ENCODE data around the gene MAP4K3.

The MAP4K3 gene

DNA sequence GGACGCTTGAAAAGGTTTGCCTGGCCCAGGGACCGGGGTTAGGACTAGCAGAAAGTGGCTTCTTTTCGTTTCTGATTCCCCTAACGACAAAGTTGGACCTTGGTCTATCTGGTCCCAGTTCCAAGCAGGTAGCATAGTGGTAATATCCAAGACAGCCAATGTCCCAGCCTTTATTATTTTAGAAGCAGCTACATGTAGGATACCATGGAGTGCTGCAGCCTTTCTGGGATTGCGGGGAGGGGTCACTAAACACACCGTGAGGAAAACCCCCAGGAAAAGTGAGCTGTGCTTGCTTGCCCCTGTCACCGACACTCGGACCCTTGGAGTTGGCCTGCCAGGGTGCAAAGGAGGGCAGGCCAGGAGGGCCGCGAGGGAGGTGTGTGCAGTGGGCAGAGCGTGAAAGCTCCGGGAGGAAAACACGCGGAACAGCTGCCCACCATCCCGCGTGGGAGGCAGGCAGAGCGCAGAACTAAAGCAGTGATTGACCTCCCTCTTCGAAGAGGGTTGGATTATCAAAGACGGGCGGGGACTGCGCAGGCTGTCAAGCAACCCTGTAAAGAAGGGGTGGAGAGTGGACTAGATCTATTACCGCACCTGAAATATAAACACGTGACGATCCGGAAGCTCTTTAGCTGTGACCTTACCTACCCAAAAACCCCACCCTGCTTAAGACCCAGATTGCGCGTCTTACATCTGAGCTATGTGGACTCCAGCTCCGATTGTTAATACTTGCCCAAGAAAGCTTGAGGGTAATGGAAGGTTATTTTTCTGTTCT lies 624 bp upstream of the MAP4K3 start:
- peak in 1 of 2 experiments; percentile 39 for DNase-seq

DNA sequence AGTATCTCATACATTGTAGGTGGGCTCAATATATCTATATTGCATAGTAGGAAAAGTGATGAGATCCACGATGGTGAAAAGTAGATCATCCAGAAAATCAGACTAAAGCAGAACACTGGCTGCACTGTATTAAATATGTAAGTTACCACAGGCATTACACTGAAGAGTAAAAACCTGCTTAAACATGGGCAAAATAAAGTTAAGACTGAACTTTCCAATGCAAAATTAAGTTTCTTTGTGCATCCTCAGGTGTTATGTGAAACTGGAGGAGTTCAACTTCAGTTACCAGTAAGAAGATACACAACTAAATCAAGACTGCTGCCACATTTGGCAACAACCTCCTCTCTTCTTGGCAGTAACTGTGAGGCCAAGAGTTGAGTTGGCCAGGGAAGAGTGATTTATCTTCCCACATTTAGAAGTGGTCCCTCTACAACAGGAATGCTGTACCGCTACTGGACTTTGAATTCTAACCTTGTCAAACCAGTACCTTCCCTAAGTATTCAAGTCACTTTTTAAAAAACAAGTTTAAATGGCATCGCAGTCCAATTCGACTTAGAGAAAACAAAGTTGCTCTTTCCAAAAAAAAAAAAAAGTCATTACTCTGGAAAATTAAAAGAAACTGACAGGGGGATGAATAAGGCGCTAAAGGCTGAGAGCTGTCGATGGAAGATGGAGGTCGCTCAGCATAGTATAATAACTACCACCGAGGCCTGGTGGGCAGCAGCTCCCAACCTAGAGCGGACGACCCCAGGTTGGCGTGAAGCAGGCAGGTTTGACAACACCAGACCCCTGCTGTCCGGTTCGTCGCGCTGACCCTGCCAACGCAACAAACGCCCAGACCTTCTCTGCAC lies 1.1 kb downstream of the MAP4K3 start:
- DNase-seq = no peak

GRCh38 chr2:39435234-39435633 lies 1.9 kb downstream of the MAP4K3 start:
- no peak for DNase-seq

DNA sequence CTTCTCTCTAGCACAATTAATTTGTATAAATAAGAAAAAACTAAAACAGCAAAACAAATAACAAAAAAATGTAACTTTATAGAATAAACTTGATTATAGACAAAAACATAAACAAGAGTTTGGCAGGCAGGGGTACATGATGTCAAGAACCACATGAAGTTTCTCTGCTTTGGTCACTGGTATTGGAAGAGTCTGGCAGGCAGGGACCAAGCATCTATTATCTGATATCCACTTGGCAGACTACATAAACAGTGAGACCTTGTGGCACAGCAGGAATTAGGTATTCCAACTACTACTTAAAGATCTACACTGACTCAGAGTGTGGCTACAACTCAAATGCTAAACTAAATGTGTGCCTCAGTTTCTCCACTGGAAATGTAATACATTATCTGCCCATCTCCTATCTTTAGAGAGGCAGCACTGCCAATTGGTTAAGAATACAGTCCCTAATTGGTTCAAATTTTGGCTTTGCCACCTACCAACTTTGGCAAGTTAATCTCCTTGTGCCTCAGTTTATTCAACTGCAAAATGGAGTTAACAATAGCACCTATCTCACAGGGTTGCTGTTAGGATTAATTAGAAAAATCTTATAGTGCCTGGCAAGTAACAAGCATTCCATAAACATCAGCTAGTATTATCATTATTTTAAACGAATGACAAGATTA lies 2.7 kb downstream of the MAP4K3 start:
- DNase-seq = no peak

DNA sequence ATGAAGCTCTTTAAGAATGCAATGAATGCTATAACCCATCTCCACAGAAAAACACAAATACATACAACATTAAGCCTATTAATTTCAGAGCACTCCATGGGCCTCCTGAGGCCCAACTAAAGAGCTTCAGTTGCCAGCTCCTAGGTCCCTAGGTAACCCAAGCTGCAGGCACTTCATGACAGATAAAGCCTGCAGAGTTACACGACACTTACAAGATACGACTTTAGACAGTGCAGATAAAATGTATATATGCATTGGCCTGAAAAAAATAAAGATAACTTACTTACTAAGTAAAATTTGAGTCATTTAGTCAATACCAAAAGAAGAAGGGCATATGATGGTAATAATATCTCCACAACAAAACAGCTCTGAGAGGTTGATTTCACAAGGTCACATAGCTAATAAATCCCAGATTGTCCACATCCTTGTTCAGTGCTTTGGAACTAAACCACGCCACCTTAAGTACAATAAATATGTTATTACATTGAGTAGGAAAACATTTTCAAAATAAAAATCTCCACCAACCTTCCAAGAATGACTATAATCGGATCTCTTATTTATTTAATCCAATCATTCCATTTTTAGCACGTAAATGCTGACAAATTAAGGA lies 3.4 kb downstream of the MAP4K3 start:
- no peak for DNase-seq

DNA sequence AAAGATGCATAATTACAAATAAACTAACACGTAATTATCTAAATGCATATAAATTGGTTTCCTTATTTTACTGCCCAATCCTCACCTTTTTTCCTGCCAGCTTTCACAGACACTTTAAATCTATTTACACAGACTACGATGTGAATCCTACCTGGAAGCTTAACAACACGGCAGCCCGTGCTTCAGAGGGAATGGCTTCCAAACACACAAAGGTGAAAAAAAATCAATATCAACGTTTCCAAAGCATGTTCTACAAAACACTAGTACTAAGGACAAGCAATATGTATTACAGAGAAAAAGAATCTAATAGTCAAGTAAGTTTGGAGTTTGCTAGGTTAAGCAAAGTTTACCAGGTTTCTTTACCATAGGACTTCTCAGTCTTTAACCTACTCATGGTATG lies 4.4 kb downstream of the MAP4K3 start:
- no peak for DNase-seq

- no peak for DNase-seq
Observed at GRCh38 chr2:39431592-39432316, 5.3 kb downstream of the MAP4K3 start.

- DNase-seq = no peak
Observed at GRCh38 chr2:39429746-39430145, 7.3 kb downstream of the MAP4K3 start.

DNA sequence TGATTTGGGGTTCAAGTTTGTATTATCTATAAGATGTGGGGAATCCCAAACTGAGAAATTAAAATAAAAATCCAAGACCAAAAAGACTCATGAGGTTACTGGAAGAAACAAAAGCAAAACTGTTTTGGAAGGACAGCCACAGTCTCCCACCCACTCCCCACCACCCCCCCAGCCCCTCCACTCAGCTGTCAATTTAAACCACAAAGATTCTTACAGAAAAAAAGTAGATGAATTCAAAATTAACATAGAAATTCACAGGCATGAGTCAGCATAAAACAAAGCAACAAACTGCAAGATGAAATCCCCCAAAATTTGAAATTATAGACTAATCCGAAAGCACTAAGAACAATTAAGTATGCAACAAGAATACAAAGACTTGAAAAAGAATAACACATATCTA lies 12.1 kb downstream of the MAP4K3 start:
- no peak for DNase-seq

DNA sequence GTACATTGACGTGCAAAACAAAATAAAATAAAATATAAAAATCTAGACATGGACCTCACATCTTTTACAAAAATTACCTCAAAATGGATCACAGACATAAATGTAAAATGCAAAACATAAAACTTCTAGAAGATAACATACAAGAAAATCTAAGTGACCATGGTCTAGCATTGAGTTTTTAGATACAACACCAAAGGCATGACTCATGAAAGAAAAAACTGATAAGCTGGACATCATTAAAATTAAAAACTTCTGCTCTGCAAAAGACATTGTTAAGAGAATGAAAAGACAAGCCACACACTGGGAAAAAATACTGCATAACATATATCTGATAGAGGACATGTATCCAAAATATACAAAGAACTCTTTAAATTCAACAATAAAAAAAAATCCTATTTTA lies 14.4 kb downstream of the MAP4K3 start:
- DNase-seq = no peak

DNA sequence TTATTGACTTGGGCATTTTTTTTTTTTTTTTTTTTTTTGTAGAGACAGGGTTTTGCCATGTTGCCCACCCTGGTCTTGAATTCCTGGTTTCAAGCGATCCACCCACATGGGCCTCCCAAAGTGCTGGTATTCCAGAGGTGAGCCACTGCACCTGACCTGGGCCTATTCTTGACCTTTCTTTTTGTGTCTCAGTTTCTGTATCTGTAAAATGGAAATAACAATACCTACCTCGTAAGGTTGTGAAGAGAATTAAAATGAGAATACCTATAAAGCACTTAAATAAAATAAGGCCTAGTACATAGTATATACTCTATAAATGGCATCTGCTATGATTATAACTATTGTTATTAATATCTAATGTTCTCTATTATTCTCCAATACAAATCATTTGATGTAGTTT lies 15.7 kb downstream of the MAP4K3 start:
- DNase-seq = no peak

GRCh38 chr2:39419282-39420223 lies 17.5 kb downstream of the MAP4K3 start:
- no peak for DNase-seq

DNA sequence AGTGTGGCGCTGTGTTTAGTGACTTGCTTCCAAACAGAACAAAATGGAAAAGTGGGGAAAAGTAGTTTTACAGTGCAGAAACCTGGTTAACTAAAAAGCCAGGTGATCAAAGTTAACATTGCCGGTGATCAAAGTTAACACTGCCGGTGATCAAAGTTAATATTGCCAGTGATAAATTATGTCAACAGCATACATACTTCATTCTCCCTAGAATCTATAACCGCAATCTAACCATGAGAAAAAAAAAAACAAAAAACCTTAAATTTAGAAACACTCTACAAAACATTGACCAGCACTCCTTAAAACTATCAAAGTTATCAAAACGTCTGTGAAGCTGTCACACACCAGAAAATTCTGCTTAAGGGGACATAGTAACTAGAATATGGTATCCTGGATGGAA lies 18.6 kb downstream of the MAP4K3 start:
- DNase-seq = no peak

DNA sequence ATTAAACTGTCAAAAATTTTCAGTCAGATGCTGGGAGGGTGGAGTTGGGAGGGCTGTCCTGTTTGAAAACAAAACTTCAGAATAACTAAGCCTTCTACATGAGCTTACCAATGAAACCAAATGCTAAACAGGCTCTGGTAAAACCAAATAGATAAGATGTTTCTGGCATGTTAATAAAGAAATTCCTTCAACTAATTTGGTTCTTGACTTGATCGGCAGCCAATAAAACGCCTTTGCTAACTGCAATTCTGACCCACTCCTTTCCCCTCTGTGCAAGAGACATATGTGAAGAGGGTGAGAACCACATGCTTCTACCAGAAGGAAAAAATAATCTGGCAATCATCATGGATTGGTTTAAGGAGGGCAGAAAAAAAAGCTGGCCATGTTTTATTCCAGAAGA lies 20.9 kb downstream of the MAP4K3 start:
- no peak for DNase-seq

GRCh38 chr2:39413063-39413737 lies 23.9 kb downstream of the MAP4K3 start:
- DNase-seq = no peak

DNA sequence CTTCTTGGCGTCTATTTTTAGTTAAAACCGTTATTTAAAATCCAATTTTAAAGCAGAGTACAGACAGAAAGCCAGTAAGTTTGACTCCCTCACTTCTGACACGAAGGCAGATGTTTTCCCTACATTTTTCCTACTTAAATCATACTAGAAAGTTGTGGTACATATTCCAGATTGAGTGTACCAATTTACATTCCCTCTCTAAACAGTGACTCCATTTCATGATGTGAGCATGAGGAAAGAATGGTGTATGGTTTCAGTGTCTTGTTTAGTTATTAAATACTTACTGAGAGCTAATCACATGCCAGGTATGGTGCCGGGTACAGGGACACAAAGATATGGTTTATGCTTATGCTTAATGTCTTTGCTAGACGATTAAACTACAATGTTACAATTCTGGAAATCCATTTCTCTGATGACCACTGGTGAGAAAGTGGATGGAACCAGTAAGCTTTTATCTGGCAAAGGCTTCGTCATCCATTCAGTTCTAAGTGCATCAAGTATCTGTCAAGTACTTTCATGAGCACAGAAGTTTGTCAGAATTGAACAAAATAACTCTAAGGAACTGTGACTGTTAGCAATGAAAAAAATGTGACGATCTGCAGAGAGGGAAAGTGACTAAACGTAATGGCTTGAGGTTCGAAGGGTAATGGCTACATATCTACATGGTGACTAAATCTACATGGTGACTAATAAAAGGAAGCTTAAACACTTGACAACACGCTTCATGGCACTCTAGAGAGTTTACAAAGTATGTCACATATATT lies 25.7 kb downstream of the MAP4K3 start:
- DNase-seq = no peak

GRCh38 chr2:39409697-39410389 lies 27.2 kb downstream of the MAP4K3 start:
- no peak for DNase-seq

- DNase-seq = no peak
Observed at GRCh38 chr2:39408351-39409136, 28.5 kb downstream of the MAP4K3 start.

Data from cerebellar nuclear complex (tissue), 1 donor.